ENCODE measurements around the gene SLC44A4.

The SLC44A4 gene

GRCh38 chr6:31900917-31901414 is 22.2 kb upstream of the SLC44A4 start:
- no peak for DNase-seq

DNA sequence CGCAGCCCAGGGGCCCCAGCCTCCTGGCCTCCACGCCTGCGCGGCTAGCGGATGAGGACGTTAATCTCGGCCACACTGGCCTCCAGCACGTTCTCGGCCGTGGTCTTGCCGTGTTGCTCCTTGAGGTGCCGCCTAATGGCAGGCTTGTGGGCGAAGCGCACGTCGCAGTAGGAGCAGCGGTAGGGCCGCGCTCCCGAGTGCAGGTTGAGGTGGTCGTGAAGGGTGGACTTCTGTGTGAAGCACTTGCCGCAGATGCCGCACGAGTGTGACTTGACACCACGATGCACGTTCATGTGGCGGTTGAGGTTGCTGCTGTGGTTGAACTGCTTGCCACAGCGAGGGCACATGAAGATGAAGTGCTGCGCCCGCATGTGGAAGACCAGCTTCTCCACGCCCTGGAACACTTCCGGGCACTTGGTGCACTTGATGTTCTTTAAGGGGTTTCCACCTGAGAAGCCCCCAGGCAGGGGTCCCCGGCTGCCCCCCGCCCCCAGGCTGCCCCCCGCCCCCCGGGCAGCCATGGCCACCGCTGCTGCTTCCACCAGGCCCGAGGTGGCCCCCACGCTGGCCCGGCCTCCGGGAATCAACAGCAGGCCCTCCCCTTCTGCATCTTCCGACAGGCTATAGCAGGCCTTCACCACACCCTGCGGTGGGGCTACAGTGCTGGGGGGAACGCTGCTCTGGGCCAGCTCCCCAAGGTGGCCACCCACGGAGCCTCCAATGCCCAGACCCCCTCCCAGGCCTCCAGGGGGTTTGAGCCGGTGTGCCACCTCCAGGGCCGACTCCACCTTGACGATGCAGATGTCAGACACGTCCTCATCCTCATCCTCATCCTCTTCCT is 21.3 kb upstream of the SLC44A4 start:
- DNase-seq = no peak

- DNase-seq = no peak
Observed at GRCh38 chr6:31899215-31899614, 20.4 kb upstream of the SLC44A4 start.

- no peak for DNase-seq
Observed at GRCh38 chr6:31898383-31899011, 19.7 kb upstream of the SLC44A4 start.

GRCh38 chr6:31897612-31898382 is 19.0 kb upstream of the SLC44A4 start, which contains the start of gene EHMT2:
EHMT2 (minus strand) TSS chr6:31897698; CDS start chr6:31897677, 21 bp downstream.
- DNase-seq = peak; percentile 91

- no peak for DNase-seq
Observed at GRCh38 chr6:31896856-31897611, 18.2 kb upstream of the SLC44A4 start.

DNA sequence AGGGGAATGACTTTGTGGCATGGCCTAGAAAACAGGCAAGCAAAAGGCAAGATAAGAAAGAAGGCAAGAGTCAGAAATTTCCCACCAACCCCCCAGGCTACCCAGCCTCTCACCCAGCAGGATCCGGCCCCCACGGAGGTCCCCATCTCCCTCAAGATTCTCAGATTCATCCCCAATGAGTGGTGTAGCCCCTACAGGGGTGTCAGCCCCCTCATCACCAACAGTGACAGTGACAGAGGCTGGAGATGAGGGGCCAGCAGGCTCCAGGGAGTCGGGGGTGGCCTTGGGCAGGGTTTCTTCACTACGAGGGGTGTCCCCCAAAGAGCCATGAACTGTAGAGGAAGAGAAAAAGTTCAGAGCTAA is 17.7 kb upstream of the SLC44A4 start:
- DNase-seq = no peak

- no peak for DNase-seq
Observed at GRCh38 chr6:31892821-31893220, 14.0 kb upstream of the SLC44A4 start.

- no peak for DNase-seq
Observed at GRCh38 chr6:31889331-31889972, 10.7 kb upstream of the SLC44A4 start.

GRCh38 chr6:31888276-31889258 is 9.8 kb upstream of the SLC44A4 start:
- no peak for DNase-seq

DNA sequence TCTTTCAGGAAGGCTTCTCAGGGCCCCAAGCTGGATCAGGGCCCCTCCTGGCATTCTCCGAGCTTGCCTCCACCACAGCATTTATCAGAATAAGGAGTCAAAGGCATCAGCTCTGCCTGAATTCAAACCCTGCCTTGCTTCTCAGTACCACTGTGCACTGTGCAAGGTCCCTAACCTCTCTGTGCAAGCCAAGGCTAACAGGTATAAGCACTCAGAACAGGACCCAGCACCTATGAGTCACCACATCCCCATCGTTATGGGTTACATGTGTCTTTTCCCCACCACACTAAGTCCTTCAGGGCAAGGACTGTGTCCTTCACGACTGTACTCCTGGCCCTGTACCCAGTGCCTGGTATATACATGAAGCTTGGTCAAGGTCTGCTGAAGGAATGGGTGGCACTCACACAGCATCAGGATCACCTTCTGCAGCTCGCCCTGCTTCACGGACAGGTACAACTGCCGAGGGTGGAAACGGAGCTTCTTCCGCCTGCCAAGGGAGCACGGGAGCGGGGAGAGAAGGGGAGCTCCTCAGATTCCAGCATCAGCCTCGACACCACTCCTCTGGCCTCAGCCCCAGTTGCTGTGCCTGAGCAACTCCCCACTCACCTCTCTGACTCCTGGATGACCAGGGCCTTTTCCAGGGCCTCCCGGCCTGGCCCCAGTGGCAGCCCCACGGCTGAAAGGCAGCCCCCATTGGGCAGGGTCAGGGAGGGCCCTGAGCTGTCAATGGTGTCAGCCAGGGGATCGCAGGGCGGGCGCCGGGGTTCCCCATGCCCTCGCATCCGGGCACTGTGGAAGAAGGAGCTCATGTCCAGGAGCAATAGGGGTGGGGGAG is 8.6 kb upstream of the SLC44A4 start:
- no peak for DNase-seq

GRCh38 chr6:31886541-31886991 is 7.8 kb upstream of the SLC44A4 start:
- no peak for DNase-seq

DNA sequence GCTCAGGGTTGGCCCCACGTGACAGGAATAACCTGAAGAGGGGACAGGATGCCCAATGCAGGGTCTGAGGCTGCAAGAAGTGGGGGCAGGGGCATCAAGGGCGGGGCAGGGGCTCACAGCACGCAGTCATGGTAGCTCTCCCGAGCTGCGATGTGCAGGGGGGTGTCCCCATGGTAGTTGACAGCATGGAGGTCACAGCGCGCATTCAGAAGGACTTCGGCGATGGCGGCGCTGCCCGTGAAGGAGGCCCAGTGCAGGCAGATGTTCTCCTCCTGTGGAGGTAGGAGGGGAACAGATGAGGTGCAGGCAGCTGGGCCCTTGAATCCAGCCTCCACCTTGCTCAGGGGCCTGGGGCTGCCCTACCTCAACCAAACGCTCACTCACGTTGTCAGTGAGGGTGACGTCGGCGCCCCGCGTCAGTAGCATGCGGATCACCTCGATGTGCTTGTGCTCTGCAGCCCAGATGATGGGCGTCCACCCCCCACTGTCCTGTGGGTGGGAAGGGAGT is 5.8 kb upstream of the SLC44A4 start:
- DNase-seq = no peak

DNA sequence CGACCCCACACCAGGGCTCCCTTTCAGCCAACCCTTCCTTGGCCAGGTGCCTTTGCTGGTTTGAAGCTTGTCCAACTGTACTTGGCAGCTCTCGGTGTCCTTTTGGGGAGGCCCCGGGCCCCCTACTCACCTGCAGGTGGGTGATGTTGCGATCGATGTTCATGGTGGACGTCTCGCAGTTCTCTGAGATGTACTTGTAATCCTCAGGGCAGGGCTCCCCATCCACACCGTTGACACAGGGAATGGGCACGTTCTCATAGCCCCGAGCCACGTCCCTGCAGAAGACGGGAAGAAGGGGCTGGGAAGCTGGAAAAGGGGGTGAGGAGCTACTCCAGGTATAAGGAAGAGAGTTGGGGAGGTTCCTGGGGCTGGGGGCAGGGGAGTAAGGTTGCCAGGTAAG is 4.9 kb upstream of the SLC44A4 start:
- DNase-seq = no peak

- DNase-seq = no peak
Observed at GRCh38 chr6:31882344-31882743, 3.5 kb upstream of the SLC44A4 start.

DNA sequence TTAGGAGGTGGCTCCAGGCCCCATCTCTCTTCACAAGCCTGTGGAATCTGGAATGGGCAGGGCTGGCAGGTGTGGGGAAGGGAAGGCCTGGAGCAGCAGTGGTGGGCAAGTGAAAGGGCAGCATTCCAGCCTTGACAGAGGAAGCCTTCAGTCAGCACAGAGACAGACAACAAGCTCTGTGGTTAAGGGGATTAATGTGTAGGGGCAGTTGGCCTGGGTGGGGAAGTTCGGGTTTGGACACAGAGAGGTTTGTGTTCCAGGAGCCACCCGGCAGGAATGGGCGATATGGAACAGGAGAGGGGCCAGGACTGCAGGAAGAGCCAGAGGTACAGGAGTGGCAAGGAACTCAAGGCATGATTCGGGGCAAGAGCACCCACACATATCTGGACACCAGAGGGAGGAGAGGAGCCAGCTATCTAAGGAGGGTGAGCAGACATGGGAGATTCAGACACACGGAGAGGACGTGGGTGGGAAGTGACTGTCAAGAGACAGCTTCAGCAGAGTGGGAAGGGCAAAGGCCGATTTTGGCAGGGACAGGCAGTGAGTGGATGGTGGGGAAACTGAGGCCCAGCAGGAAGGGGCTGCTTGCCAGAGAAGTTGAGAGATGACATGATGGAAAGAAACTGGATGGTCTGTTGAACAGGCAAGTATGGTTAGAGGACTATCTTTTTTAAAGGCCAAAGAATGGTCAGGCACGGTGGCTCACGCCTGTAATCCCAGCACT is 2.5 kb upstream of the SLC44A4 start:
- DNase-seq = no peak

DNA sequence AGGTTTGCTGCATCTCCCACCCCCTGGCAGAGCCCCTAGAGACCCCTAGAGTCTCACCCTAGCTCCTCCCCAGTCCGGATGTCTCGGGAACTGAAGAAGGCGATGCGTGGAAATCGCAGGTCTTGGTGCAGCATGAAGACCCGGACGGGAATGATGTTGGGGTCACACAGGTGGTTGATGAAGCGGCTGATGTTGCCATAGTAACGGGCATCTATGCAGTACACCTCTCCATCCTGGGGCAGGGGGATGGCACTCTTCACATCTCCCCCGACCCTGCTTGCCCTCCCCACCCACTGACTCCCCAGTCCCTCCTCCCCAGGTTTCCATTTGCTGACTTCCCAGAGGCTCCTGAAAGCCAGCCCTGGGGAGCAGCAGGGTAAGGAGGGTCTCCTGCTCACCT is 1.8 kb upstream of the SLC44A4 start:
- no peak for DNase-seq

GRCh38 chr6:31879901-31880300 is 1.1 kb upstream of the SLC44A4 start:
- DNase-seq = no peak

DNA sequence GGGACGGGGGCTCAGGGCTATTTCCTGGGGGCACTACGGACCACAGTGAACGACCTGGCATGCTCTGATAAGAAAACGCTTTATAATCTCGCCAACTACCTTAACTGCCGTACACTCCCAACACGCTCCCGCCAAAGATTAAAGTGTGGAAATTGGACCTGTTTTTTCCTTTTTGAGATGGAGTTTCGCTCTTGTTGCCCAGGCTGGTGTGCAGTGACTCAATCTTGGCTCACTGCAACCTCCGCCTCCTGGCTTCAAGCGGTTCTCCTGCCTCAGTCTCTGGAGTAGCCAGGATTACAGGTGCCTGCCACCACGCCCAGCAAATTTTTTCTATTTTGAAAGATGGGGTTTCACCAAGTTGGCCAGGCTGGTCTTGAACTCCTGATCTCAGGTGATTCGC is 346 bp upstream of the SLC44A4 start:
- no peak for DNase-seq
